Ramos (cell line): ENCODE results near the gene ARFGEF2.
"Not testable (repeated sequence)": the region's sequence is repeated elsewhere in the genome, so short reads cannot be mapped to it uniquely, and the experiment has no call there.

Experiments
- in situ Hi-C: fragments of 300-500 bp; cut with MboI; formaldehyde crosslinking; loops from one replicate; pipeline ENCODE4 v1.14.3; 2022; ENCODE audit warnings: low sequenced_read_pairs; ENCODE audit not compliant: unreplicated experiment

The ARFGEF2 gene

GRCh38 chr20:48948612-48949011 lies 27.1 kb downstream of the ARFGEF2 start:
- in situ Hi-C loops, result no loop called here

GRCh38 chr20:48949304-48950170 lies 28.0 kb downstream of the ARFGEF2 start:
- in situ Hi-C loops, result no loop called here

DNA sequence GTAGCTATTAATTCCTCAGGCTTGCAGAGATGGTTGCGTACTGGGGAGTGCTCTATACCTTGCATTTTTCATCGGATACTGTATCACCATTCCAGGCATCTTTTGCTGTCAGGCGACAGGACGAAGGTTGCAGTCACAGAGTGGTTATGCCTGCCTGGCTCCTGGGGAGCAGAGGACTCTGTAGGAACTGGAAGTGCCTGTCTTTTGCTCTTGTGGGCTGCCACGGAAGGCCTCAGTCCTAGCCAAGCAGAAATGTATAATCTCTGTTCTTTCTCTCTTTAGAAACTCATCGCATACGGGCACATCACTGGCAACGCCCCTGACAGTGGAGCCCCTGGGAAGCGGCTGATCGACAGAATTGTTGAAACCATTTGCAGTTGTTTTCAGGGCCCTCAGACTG lies 29.5 kb downstream of the ARFGEF2 start:
- in situ Hi-C loops, result no loop called here

DNA sequence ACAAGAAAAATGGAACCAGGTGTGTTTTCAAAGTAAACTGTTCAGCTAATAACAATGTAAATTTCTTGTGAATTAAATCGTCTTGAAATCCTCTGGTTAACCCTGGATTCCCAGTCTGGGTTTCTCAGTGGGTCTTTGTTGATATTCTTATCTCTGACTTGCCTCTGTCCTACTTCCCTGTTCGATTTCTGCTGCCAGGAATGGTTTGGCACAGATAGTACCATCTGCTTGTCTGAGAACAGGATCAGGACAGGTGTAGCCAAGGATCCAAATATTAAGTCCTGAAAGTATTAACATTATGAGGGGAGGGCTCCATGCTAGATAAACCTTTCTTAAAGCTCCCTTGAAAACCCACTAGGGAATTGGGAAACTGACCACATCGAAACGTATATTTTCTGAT lies 30.1 kb downstream of the ARFGEF2 start:
- in situ Hi-C loops, result no loop called here

- in situ Hi-C loops, result no loop called here
Measured at GRCh38 chr20:48952656-48953055, 31.1 kb downstream of the ARFGEF2 start.

DNA sequence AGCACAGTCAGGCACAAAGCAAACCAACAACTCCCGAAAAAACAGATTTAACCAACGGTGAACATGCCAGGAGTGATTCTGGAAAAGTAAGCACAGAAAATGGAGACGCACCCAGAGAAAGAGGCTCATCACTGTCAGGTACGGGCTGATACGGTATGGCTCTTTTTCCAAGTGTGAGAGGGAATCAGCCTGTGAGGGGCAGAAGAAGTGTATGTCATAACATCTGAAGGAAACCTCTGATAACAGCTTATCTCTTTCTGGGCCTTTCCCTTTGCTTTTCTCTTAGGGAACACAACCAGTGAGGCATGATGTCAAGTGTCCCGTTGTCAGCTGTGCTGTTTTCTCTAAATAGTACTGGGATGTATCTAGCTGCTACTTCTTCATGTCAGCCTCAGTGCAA lies 32.1 kb downstream of the ARFGEF2 start:
- in situ Hi-C loops, result no loop called here

GRCh38 chr20:48956052-48956451 lies 34.5 kb downstream of the ARFGEF2 start:
- in situ Hi-C loops, result no loop called here

DNA sequence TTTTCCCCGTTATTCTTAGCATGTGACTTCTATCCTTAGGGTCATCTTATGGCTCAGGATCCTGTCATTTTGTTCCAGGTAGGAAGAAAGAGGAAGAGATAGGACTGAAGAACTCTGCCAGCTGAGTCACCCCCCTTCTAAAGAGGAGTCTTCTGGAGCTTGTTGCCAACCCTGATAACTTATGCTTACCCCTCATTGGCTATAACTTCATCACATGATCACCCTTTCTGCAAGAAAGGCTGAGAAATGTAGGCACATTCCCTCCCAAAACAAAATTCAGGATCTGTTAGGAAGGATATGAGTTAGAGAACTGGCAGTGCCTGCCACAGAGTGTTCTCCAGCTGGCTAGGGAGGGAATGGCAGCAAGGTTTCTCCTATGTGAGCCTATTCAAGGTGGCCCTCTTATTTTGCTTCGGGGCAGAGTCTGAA lies 35.6 kb downstream of the ARFGEF2 start:
- in situ Hi-C loops, result no loop called here

DNA sequence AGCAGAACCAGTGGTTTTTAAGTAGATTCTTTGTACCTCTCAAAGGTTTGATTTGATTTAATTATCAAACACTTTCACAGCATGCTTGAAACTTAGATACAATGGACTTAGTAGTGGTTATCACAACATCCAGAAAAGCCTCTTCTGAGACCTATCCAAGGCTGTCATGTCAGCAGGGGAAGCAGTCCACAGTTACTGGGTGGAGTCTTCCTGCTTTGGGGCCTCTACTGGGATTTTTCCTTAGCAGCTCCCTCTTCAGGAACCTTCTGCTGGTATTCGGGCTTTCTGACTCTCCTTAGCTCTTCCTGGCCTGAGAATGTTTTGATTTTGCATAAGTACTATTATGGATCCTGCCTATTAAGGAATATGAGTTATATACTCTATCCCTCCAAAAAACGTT lies 36.0 kb downstream of the ARFGEF2 start:
- in situ Hi-C loops, result no loop called here

DNA sequence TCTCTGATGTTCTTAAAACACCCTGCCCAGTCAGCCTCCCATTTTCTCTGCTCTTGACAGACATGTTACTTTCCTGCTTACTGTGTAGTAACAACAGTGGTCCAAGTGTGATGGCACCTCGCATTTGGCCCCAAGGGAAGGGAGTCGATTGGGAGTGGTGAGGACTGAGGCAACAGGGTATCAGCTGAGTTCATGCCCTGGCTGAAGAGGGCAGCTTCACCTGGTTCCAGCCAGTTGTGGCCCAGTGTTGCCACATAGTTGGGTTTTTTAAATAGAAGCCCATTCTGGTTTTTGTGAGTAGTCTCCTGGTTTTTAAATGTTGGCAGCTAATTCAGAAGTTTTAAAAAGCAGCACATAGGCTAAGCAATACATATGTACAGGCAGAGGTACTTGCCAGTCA lies 37.2 kb downstream of the ARFGEF2 start:
- in situ Hi-C loops, result no loop called here

- in situ Hi-C loops, result no loop called here
Measured at GRCh38 chr20:48959899-48960550, 38.5 kb downstream of the ARFGEF2 start.

DNA sequence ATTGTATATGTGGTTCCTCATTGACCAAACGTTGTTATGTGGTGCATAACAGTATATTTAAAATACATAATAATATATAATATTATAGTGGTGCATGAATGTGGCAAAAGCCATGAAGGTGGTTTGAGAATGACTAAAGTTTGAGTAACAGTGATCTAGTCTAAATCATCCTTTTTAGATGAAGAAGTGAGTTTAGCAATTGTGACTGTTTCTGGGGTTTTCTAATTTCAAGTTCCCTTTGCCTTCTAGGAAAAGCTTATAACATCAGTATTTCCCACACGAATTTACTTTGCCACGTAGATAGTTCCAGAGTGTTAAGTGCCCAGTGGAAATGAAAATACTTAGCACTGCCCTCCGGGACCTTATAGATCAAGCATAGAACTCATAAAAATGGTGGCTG lies 40.9 kb downstream of the ARFGEF2 start:
- in situ Hi-C loops, result no loop called here

DNA sequence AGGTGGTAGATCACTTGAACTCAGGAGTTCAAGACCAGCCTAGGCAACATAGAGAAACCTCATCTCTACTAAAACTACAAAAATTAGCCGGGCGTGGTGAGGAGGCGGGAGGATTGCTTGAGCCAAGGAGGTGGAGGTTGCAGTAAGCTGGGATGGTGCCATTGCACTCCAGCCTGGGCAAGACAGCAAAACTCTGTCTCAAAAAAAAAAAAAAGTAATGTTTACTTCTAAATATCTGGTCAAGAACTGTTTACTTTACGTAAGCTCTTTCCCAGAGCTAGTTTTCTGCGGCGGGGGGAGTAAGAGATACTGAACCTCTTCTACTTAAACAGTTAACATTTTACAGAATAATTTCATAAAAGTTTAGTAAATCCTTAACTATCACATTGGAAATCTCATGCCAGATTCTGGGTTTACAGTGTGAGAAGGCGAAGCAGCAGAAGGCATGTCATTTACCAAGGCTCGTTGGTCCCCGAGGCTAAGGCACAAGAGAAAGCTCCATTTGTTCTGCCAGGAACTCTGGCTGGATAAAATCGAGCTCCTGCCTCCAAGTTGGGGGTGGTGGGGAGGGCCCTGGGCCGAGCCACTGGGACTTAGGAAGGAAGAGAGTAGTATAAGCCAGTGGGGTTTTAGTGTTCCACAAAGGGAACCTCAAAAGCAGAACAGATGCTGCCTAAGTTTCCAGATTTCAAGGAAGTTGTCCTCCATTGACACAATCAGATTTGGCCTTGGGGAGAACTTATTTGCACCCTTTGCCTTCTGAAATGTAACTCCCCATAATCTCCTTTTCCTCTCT lies 41.7 kb downstream of the ARFGEF2 start:
- in situ Hi-C loops, result no loop called here

GRCh38 chr20:48965189-48965910 lies 43.8 kb downstream of the ARFGEF2 start:
- in situ Hi-C loops, result no loop called here

DNA sequence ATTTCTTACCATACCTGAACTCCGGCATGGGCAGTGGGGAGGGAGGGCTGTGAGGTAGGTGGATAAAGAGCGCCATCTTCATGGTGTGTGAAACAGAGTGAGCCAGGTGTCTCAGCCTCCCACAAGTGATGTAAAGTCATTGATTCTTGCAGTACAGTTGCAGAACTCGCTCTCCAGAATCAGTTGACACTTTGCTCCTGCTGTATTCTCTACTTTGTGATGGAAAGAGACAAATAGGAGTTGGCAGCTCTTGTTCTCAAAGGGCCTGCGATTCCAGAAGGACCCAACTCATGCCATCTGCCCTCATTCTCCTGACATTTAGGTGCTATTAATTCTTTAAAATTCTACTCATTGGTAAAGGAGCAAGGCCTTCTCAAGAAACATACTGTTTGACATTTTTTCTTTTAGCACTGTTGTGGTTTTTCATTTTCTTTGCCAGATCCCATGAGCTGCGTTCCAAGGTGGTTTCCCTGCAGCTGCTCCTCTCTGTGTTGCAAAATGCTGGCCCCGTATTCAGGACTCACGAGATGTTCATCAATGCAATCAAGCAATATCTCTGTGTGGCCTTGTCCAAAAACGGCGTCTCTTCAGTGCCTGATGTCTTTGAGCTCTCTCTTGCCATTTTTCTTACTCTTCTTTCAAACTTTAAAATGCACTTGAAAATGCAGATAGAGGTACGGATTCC lies 49.3 kb downstream of the ARFGEF2 start:
- in situ Hi-C loops, result no loop called here

DNA sequence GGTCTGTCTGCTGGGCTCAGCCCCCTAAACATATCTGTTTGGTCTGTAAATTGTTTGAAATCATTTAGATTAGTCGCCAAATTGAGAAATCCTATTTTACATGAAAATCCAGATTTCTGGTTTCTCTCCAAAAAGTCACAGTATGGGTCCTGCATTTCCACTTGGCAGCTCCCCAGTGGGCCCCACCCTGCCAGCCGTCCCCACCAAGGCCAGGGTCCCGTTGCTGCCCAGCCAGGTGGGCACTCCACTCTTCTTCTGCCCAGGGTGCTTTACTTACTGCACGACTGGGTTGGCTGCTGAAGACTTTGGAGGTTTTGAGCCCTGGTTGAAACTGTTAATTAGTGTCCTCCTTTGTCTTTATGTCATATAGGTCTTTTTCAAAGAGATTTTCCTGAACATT lies 50.4 kb downstream of the ARFGEF2 start:
- in situ Hi-C loops, result no loop called here

GRCh38 chr20:48972816-48973215 lies 51.3 kb downstream of the ARFGEF2 start:
- in situ Hi-C loops, result no loop called here

GRCh38 chr20:48975955-48976354 lies 54.4 kb downstream of the ARFGEF2 start:
- in situ Hi-C loops, result no loop called here

- in situ Hi-C loops, result not testable (repeated sequence)
Measured at GRCh38 chr20:48979980-48980379, 58.5 kb downstream of the ARFGEF2 start.
